A673 (cell line): ENCODE data around the gene ERCC6L.

Experiments
- CTCF ChIP-seq: fragments of 300-800, 200-600 bp; sonication (generic); conservative IDR thresholded peaks from 2 replicates; pipeline ENCODE4 v1.5.1; 2017; ENCODE audit warnings: low read depth, mild to moderate bottlenecking, antibody characterized with exemption, low read length, moderate library complexity, mixed read lengths
- EZH2 ChIP-seq: fragments of 200-600 bp; sonication (generic); IDR thresholded peaks from 2 replicates; pipeline ENCODE4 v1.6.1; 2017; ENCODE audit warnings: borderline replicate concordance, low read depth, mild to moderate bottlenecking, mixed read lengths, antibody characterized with exemption, low read length; ENCODE audit not compliant: poor library complexity, severe bottlenecking

- TF ChIP-seq CTCF, result no peak
- no peak for TF ChIP-seq EZH2
Measured at GRCh38 chrX:72243472-72243871, 4.6 kb upstream of the ERCC6L start.
